GM12878 (cell line): ENCODE measurements around the gene BAZ1B. TPM values are rescaled to one million over a fixed set of nuclear protein-coding genes. Genes with fewer than 3 reads are reported as not detected.

Experiments
- ATAC-seq: fragments of 200-7000 bp; cut with Tn5 transposase; 3 replicates; pipeline ENCODE4 v1.9.1; 2020; ENCODE audit warnings: mild to moderate bottlenecking, moderate library complexity
- BruUV-seq: library from RNA; stranded (reverse); fragments of 400-500 nt; replicated peaks from 2 replicates; lab custom pipeline; 2021; lab: Mats Ljungman, UMichigan
- CTCF ChIA-PET: fragments of 300-600 bp; sonication (Branson Sonifier 250); formaldehyde crosslinking; extraction: SDS; loops from one replicate; lab custom pipeline; 2021; ENCODE audit warnings: inconsistent platforms; lab: Yijun Ruan, JAX
- POLR2A ChIA-PET: fragments of 350-600 bp; formaldehyde crosslinking; extraction: SDS; loops from one replicate; lab custom pipeline; 2021; ENCODE audit warnings: inconsistent platforms; lab: Charles Lee
- RAD21 ChIA-PET: fragments of 300-600 bp; sonication (Branson Sonifier 250); formaldehyde crosslinking; loops from one replicate; lab custom pipeline; 2023; ENCODE audit warnings: antibody characterized with exemption; ENCODE audit not compliant: unreplicated experiment; lab: Charles Lee
- SMC1A ChIA-PET: fragments of 300-600 bp; sonication (Branson Sonifier 250); formaldehyde crosslinking; loops from one replicate; lab custom pipeline; 2023; ENCODE audit not compliant: unreplicated experiment, uncharacterized antibody; lab: Charles Lee
- DNase-seq: peaks from one replicate; pipeline ENCODE4 v3.0.0-alpha.2; 2011; ENCODE audit warnings: low read depth, low spot score
- FAIRE-seq: peaks from 3 replicates; lab custom pipeline; 2011; peaks lifted over from hg19 to GRCh38; lab: Jason Lieb, UNC
- H2AFZ ChIP-seq: 2 replicates; pipeline ENCODE4 v1.6.0; 2011; ENCODE audit warnings: low read depth, low read length, control low read depth; ENCODE audit not compliant: control insufficient read depth
- H3K27ac ChIP-seq: 2 replicates; pipeline ENCODE4 v1.5.1; 2011; ENCODE audit warnings: control low read depth; ENCODE audit not compliant: control insufficient read depth, insufficient read depth
- H3K27me3 ChIP-seq, 2 experiments: replicated peaks in 1 of 2; 2 replicates each; pipeline versions ENCODE4 v1.6.0 to v1.6.1; 2011; ENCODE audit warnings: low read length in 1 of 2; ENCODE audit not compliant: control insufficient read depth in 2 of 2, insufficient read depth in 2 of 2
- H3K36me3 ChIP-seq, 2 experiments: 2 replicates each; pipeline ENCODE4 v1.5.1; 2011; ENCODE audit warnings: low read length in 1 of 2; ENCODE audit not compliant: control insufficient read depth in 2 of 2, insufficient read depth in 2 of 2
- H3K4me1 ChIP-seq: 2 replicates; pipeline ENCODE4 v1.6.1; 2011; ENCODE audit warnings: mild to moderate bottlenecking, low read length, moderate library complexity, mixed read lengths; ENCODE audit not compliant: control insufficient read depth, insufficient read depth
- H3K4me2 ChIP-seq: 2 replicates; pipeline ENCODE4 v1.6.0; 2011; ENCODE audit warnings: control low read depth; ENCODE audit not compliant: control insufficient read depth, insufficient read depth
- H3K4me3 ChIP-seq: fragments of 200-600 bp; sonication (generic); 2 replicates; pipeline ENCODE4 v1.5.1; 2016
- H3K79me2 ChIP-seq: 2 replicates; pipeline ENCODE4 v1.6.0; 2011; ENCODE audit warnings: low read length; ENCODE audit not compliant: control insufficient read depth, insufficient read depth
- H3K9ac ChIP-seq: 2 replicates; pipeline ENCODE4 v1.8.0; 2011; ENCODE audit warnings: low read length, control low read depth, mixed read lengths; ENCODE audit not compliant: control insufficient read depth, insufficient read depth
- H3K9me3 ChIP-seq: replicated peaks from 3 replicates; pipeline ENCODE4 v1.5.1; 2011; ENCODE audit warnings: mild to moderate bottlenecking, low read length; ENCODE audit not compliant: control insufficient read depth, insufficient read depth
- H4K20me1 ChIP-seq: 2 replicates; pipeline ENCODE4 v1.6.0; 2011; ENCODE audit not compliant: control insufficient read depth, insufficient read depth
- BCL11A ChIP-seq: IDR thresholded peaks from 2 replicates; pipeline ENCODE4 v1.6.1; 2011; ENCODE audit warnings: low read depth, low read length
- DPF2 ChIP-seq: fragments of 450-650 bp; IDR thresholded peaks from 2 replicates; pipeline ENCODE4 v1.6.1; 2017; ENCODE audit warnings: mild to moderate bottlenecking
- JUND ChIP-seq: IDR thresholded peaks from 2 replicates; pipeline ENCODE4 v1.6.1; 2012; ENCODE audit warnings: low read depth, mild to moderate bottlenecking, low read length, improper control_type of control experiment, moderate library complexity
- KDM1A ChIP-seq: fragments of 200-600 bp; sonication (generic); IDR thresholded peaks from 2 replicates; pipeline ENCODE4 v1.6.1; 2016; ENCODE audit warnings: borderline replicate concordance
- PAX5 ChIP-seq: IDR thresholded peaks from 2 replicates; pipeline ENCODE4 v1.6.1; 2011; ENCODE audit warnings: low read depth, low read length, borderline replicate concordance
- RAD51 ChIP-seq: fragments of 450-650 bp; IDR thresholded peaks from 2 replicates; pipeline ENCODE4 v1.6.1; 2016; ENCODE audit warnings: moderate library complexity, mild to moderate bottlenecking, inconsistent platforms
- SP1 ChIP-seq: IDR thresholded peaks from one replicate; pipeline ENCODE4 v1.6.1; 2011; ENCODE audit warnings: low read depth, low read length
- ZNF384 ChIP-seq: IDR thresholded peaks from 2 replicates; pipeline ENCODE4 v1.6.1; 2012; ENCODE audit warnings: low read depth, mild to moderate bottlenecking, low read length, improper control_type of control experiment, borderline replicate concordance
- ZNF622 ChIP-seq: fragments of 450-650 bp; IDR thresholded peaks from 2 replicates; pipeline ENCODE4 v1.6.1; 2017; ENCODE audit warnings: mild to moderate bottlenecking, inconsistent platforms
- whole genome bisulfite sequencing: methylation state at CpG from one replicate; pipeline ENCODE4 v1.1.6; 2016; ENCODE audit warnings: low lambda C conversion rate; ENCODE audit not compliant: insufficient replicate concordance, insufficient coverage; ENCODE audit errors: missing lambda C conversion rate; 5-methylcytosine and 5-hydroxymethylcytosine counted together
- in situ Hi-C: fragments of 300-500 bp; cut with MboI; formaldehyde crosslinking; loops from 9 replicates; pipeline ENCODE4 v1.14.3; 2018; ENCODE audit warnings: mixed read lengths
- intact Hi-C: fragments of 100-400 bp; cut with micrococcal nuclease; formaldehyde crosslinking; loops from one replicate; pipeline ENCODE4 v1.14.2; 2022; ENCODE audit not compliant: unreplicated experiment
- polyA plus RNA-seq, 11 experiments: library from polyadenylated mRNA; depleted of rRNA in 4 of 11; unstranded in 6 of 11; stranded (reverse) in 5 of 11; fragments of >200 nt; fragmentation: Nextera tagmentation in 4 of 11; fragmentation: Illumina TruSeq in 1 of 11; extraction: Ambion mirVana in 4 of 11; extraction: Trizol in 1 of 11; gene quantifications; 1 replicate in 1 of 11; 2 replicates in 10 of 11; pipeline versions ENCODE4 v1.2.1 to v1.2.3, GENCODE V29; 2011 to 2016; ENCODE audit warnings: inconsistent platforms in 2 of 11, missing spikeins in 2 of 11, low read depth in 1 of 11
- total RNA-seq, 4 experiments: library from RNA; depleted of rRNA in 3 of 4; stranded (reverse); fragments of >200 nt in 3 of 4; fragmentation: Illumina TruSeq in 1 of 4; extraction: Trizol in 1 of 4; gene quantifications; 2 replicates each; pipeline versions ENCODE4 v1.2.1 to v1.2.3, GENCODE V29; 2013 to 2021
- TF ChIP-seq, protein P1 (sequence below): IDR thresholded peaks from 2 replicates; pipeline ENCODE4 v1.6.1; 2011; ENCODE audit warnings: borderline replicate concordance, low read depth, mild to moderate bottlenecking, moderate library complexity, low read length; ENCODE audit not compliant: insufficient read depth, poor library complexity, severe bottlenecking
- TF ChIP-seq, protein P2 (sequence below): fragments of 450-650 bp; IDR thresholded peaks from 2 replicates; pipeline ENCODE4 v1.6.1; 2017; ENCODE audit warnings: borderline replicate concordance

The BAZ1B gene
- total and polyA plus RNA-seq, 10 of the 15 experiments (the other 5 are each of a cell fraction or from before 2014, with no cell fraction given) = 14.0 to 77.4 (median 36.2) TPM

GRCh38 chr7:73477376-73477775, 44.7 kb downstream of the BAZ1B start:
- Histone ChIP-seq H4K20me1 (no peaks in the 10 kb centered on the region), H3K4me2 (no peak overlapping the region), H3K79me2 (peaks cover 17% of the 10 kb centered on the region), H2AFZ (no peak overlapping the region), H3K4me1 (no peaks in the 10 kb centered on the region; the same call in 1 of the 2 replicates), H3K36me3 (peaks cover 14 to 41% of the 10 kb centered on the region in 2 experiments), H3K27me3 (no peaks in the 10 kb centered on the region), H3K9ac (no peak overlapping the region), H3K9me3 (no peaks in the 10 kb centered on the region), H3K27ac (no peak overlapping the region), H3K4me3 (no peak overlapping the region)
- ATAC-seq = no peak
- DNase-seq = no peak
- 95% methylated on average over 5 of the region's 5 CpGs for WGBS
- BruUV-seq = no TSS peak
- in situ Hi-C loops (no loop called here), intact Hi-C loops (no loop called here)
- ChIA-PET CTCF (interaction anchor here (1.1 to 1.7 kb wide), 2 partner anchors 9 to 25 kb away, joined by 4 read pairs; no protein-coding TSS in a partner anchor), SMC1A (interaction anchor here (1.0 kb wide), 1 partner anchor 48 kb away, joined by 3 read pairs; no protein-coding TSS in a partner anchor), POLR2A (interaction anchor here (0.6 to 2.0 kb wide), 2 partner anchors 10 to 132 kb away, joined by 4 to 5 read pairs; no protein-coding TSS in a partner anchor), RAD21 (interaction anchor here (1.0 kb wide), 1 partner anchor 41 kb away, joined by 3 read pairs; no protein-coding TSS in a partner anchor)
- no peak for FAIRE-seq
- no peak for TF ChIP-seq DPF2
- no peak for TF ChIP-seq BCL11A
- no peak for TF ChIP-seq PAX5
- no peak for TF ChIP-seq ZNF384
- TF ChIP-seq, protein P1, sequence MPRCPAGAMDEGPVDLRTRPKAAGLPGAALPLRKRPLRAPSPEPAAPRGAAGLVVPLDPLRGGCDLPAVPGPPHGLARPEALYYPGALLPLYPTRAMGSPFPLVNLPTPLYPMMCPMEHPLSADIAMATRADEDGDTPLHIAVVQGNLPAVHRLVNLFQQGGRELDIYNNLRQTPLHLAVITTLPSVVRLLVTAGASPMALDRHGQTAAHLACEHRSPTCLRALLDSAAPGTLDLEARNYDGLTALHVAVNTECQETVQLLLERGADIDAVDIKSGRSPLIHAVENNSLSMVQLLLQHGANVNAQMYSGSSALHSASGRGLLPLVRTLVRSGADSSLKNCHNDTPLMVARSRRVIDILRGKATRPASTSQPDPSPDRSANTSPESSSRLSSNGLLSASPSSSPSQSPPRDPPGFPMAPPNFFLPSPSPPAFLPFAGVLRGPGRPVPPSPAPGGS = no peak
- no peak for TF ChIP-seq KDM1A
- TF ChIP-seq SP1 = no peak
- no peak for TF ChIP-seq ZNF622
- TF ChIP-seq, protein P2, sequence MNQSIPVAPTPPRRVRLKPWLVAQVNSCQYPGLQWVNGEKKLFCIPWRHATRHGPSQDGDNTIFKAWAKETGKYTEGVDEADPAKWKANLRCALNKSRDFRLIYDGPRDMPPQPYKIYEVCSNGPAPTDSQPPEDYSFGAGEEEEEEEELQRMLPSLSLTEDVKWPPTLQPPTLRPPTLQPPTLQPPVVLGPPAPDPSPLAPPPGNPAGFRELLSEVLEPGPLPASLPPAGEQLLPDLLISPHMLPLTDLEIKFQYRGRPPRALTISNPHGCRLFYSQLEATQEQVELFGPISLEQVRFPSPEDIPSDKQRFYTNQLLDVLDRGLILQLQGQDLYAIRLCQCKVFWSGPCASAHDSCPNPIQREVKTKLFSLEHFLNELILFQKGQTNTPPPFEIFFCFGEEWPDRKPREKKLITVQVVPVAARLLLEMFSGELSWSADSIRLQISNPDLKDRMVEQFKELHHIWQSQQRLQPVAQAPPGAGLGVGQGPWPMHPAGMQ = no peak
- TF ChIP-seq RAD51 = no peak
- no peak for TF ChIP-seq JUND
